Retina (tissue), 1 donor: ENCODE data around the gene SMIM30.

Experiments
- DNase-seq: peaks from one replicate; pipeline ENCODE4 v3.0.0-alpha.2; 2016

The SMIM30 gene

DNA sequence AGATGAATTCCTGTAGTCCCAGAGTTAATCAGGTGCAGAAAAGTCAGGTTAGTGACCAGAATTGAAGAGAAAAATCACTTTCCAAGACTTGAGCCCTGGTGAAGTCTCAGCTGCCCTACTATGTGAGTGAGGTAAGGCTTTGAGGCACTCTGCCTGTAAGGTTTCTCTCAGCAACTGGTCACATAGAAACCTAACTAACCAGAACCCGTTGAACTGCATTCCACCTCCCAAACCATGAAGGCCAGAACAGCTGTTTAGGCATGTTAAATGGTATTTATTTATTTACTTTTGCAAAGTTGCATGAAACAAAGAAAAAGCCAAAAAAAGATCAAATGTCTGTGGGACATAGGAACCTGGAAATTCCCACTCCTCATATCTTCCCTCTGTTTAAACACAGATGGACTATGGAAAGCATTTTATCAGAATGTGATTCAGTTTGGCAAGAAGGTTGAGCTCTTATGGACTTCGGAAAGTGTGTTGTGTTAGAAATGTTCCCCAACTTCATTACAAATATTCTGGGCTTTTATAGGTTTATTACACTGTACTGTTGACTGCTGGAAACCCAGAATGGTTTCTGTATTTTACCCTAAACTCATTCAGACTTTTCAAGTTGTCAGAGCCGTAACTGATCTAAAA is 19.0 kb downstream of the SMIM30 start:
- no peak for DNase-seq

DNA sequence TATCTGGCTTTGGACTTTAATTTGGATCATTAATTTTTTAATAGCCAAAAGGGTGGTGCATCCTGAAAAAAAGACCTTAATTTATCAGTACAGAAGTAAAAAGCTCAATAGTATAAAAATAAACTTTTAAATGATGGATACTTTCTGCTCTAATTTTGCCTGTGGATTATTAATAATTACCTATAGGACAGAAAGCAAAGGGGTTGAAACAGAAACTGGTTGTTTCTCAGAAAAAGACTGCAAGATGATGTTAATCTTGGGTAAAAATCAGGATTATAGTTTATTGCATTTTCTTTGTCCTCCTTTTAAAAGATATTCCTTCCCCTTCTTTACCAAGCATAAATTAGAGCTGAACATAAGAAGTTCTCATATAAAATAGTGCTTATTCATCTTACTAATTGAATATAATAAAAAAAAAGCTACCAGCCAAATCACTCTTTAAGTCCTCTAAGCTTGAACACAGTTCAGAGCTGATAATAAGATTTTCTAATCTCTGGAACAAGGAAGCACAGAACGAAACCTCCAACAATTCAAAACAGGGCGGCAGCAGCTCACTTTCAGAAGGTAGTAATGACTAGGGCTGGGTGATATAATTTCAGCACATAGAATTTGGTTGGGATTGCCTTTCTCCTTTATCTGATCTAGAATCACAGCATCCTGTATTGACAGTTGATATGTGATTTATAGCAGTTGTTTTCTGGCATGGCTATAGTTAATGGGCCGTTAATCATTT is 23.7 kb downstream of the SMIM30 start:
- no peak for DNase-seq

DNA sequence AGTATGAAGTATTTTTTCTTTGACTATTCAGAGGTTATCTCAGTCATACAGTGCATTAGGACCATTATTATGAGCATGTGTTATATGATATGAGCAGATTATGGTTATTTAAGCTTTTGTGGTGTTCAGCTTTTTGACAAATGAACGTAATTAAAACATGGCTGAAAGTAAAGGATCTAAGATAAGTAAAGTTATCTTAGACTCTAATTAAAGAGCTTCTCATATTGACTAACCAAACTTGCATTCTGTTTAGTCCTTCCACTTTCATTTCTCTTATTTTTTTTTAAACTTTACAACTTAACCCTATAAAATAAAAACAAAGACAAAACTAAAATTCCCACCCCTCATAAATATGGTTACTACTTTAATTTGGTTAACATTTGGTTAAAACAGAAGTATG is 24.8 kb downstream of the SMIM30 start:
- no peak for DNase-seq

DNA sequence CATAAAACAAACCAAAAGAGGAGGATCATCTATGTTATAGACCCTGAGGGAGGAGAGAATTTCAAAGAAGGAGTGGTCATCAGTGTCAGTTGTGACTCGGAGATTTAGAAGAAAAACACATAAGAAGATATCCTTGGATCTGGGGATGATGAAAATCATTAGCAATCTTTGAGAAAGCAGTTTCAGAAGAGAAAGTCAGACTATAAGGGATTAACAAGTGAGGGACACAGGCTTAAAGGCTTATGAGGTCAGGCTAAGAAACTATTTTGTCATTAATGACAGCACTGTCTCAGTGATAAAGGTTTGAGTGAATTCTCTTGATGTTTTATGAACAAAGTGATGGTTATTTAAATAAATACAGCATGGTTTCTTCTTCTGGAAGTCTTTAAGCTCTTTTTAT is 25.6 kb downstream of the SMIM30 start:
- no peak for DNase-seq

DNA sequence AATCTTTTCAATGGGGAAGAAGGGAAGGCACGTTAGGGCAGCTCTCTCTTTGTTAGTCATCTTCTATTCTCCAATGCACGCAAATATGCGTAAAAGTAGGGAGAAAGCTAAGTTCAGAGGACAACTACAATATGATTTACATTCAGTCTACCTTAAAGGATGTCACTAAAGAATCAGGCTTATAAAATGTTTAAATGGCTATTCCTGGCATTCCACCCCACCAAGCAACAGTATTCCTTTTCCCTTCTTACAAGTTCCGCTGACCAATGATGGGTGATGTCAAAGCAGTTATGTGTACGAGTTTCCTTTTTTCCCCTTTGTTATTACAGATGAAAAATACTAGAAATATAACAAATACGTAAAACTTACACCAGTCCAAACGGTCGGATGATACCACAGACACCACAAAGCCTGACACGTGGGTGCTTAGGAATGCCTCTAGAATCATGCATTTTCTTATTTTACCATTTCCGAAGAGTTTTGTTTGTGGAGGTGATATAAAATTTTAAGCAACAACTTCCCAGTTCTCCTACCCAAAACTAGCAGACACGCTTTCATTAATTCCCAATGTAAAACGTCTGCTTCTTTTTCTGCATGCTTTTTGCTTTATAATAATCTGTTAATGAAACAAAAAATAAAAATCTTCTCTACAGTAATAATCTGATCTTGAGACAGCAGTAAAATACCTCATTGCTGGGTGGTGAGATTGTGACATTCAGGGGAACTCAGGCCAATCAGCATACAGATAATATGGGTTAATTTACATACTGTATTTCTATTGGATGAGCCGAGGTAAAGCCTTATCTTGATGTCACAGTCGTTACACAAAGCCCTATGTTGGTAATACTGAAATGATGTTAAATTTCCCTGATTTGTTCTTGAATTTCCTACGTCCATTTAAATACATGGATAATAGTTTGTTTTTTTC is 31.0 kb downstream of the SMIM30 start:
- peak; percentile 32 for DNase-seq

DNA sequence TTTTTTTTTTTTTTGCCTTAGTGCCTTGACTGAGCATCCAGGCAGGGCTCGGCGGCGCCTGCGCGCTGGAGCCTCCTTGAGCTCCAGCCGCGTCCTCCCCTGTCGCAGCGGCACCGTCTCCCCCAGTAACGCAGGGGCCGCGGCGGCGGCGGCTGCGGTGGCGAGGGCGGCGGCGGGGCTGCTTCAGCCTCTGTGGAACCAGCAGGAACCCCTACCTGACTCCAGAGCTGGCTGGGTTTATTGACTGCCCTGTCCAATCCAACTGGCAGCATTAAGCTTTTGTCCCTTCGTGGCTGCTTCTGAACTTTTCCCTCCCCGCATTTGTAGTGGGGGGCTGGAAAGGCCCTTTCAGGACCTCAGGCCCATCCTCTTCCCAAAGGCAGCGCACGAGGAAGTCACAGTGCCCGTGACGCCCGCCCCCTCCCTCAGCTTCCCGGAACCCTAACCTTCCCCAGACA is 31.9 kb downstream of the SMIM30 start, which contains the start of gene GPR85:
Gene GPR85, minus strand, starts transcription at position 397 of the 458 bp plus-strand sequence. CDS start 2,106 bp downstream, outside the sequence.
- DNase-seq: peak; percentile 93

DNA sequence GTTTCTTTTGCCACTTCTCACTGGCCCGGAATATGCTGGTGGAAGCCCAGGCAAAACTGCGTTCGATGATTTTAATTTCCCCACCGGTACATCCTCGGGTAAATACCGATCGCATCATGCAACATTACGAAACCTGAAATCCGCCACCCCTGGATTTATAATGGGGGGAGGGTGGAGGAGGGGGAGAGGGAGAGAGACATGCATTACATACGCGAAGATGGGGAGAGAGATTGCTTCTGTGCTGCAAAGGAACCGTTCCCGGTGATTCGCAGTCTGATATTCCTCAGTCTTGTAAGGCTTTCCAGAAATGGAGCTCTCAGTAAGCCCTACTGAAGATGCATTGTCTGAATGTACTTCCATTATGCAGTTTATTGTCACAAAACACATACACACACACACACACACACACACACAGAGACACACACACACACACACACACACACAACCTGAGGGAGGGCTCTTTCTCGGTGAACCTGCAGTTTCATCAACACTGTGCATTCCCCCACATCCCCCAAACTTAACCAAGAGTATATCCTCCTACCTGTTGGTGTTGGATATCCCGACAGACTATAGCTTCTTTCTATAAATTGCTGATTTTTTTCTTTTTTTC is 32.5 kb downstream of the SMIM30 start:
- peak; percentile 83 for DNase-seq

DNA sequence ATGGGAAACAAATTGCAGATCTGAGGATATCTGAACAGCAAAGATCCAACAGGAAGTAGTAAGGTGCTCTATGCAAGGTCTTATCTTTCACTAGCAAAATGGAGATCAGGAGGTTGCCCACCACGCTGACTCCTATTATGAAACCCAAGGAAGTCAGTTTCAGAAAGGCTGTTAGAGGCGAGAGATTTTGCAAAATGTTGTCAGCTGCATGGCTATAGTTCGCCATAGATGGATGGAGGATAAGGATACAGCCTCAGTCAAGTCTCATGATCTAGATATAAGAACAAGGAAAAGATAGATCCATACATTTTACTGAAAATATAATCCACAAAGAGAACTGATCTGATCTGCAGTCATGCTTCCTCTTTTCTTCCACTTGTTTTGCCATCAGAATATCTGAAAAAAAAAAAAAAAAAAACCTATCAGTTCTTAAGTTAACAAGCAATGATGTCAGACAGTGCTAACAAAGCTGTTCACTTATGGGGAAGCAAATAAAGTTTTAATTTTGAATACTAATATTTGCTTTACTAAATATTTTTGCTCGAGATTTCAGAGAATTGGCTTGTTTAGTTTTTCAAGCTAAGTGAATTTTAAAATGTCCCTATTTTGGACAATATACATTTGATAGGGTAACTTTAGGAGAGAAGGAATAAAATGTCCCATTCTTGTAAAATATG is 33.7 kb downstream of the SMIM30 start:
- DNase-seq: no peak

DNA sequence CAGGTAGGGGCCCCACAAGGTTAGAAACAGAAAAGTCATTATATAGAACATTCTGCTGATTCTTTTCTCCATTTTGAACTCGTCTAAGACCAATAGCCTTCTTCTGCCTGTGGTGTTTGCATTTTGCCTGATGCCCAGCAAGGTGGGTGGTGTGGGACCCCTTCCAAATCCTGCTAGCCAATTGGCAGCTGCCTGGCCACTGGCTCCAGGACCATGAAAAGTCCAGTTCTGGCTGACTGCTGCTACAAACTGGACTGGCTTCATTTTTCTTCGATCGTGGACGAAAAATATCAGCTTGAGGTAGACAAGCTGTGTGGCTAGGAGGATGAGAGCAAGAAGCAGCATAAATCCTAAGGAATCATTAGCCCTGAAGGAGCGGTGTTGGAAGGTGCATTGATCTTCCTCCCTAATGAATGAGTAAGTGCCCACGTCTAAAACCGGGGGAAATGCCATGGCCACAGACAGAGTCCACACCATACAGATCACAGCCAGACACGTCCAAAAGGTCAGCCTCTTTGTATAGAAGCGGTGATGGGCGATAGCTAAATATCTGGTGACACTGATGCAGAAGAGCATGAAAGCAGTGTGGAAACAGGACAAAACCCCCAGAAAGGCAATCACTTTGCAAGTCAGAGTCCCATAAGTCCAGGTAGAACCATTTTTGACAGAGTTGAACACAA is 34.4 kb downstream of the SMIM30 start:
- DNase-seq: peak; percentile 50

DNA sequence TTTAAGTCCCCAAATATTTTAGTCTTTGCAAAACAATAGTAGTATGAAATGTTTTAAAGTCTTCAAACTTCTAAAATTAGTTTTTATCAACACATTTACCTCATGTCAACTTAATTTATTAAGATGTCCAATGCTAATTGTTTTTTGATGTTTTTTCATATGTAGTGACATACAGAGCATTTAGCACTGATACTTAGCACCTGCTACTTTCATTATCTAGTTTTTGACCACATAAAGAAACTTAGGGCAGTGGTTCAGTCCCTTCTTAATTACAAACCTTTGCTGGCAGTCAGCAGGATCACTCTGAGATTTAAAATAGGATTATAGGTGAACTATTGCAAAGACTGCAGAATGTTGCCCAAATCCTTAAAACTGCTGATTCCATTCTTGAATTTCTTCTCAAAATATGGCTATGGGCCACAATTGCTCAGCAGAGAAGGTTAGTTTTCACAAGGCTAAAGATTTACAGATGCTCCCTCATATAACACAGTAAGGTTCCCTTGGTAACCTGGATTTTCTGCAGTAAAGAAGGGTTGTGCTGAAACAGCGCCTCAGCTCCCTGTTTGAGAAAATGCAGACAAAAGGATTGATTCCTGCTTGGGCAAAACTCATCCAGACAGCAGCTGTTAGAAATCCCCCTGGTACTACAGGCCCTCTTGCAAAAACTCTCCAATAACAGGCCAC is 35.1 kb downstream of the SMIM30 start:
- no peak for DNase-seq

DNA sequence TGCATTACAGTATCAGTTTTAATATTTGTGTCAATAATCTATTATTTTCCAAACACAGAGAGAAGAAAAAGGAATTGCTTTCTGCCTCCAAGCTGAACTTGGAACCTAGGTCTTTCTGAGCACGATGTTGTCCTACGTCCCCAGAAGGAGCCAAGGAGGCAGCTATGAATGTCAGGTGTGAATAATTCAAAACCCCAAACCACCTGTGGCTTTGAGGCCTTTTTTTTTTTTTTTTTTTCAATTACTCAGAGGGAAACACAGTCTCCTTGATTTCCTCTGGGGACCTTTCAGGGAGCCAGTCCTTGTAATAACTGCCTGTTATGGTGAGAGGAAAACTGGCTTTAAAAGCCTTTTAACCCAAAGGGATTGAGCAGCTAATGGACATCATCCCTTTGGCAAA is 40.0 kb downstream of the SMIM30 start:
- peak; percentile 59 for DNase-seq

DNA sequence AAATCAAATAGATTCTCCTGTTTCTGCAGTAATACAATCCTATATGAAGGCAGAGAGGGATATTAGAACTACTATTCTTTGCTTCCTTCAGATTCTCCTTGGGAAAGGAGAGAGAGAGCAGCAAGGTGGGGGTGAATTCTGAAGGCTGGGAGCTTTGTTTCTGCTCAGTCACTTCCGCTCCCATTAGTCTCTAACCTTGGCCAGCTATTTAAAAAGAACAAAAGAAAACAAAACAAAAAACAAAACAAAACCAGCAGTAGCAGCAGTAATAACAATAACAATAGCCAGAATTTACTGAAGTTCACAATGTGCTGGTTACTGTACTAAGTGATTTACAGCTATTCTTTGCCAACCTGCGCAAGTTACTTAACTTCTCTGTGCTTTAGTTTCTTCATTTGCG is 41.7 kb downstream of the SMIM30 start:
- DNase-seq: peak; percentile 28

DNA sequence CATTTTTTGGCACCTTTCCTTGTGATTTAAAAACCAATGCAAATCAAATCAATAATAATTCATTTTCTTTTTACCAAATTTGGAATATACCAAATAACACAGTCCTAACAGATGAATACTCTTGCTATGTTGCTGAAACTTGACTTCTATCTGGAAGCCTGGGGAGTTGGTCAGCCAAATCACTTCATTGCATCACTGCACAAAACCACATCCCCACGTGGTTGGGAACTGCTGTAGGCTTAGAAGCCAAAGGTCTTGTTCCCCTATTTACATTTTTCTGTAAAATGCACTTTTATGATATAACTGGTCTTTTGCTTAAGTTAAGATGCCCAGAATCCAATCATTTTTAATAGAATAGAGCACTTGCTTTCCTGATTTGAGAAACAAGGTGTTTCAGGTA is 46.9 kb downstream of the SMIM30 start:
- no peak for DNase-seq
